HepG2 (cell line): Measurements from ENCODE around the gene WNK2. TPM values are rescaled to one million over a fixed set of nuclear protein-coding genes. Genes with fewer than 3 reads are reported as not detected.

ENCODE experiments used
- ATAC-seq: fragments of 200-7000 bp; cut with Tn5 transposase; 3 replicates; pipeline ENCODE4 v1.9.1; 2020; ENCODE audit warnings: mild to moderate bottlenecking, moderate library complexity
- BruUV-seq: library from RNA; stranded (reverse); fragments of 400-500 nt; replicated peaks from 2 replicates; lab custom pipeline; 2021; lab: Mats Ljungman, UMichigan
- CTCF ChIA-PET: fragments of 300-600 bp; formaldehyde crosslinking; extraction: SDS; loops from one replicate; lab custom pipeline; 2021; ENCODE audit warnings: low total read pairs, inconsistent platforms, low intra/inter-chr PET ratio; lab: Yijun Ruan, JAX
- POLR2A ChIA-PET: fragments of 350-600 bp; sonication (Branson Sonifier 250); formaldehyde crosslinking; loops from one replicate; lab custom pipeline; 2020; ENCODE audit warnings: antibody characterized with exemption, inconsistent platforms; lab: Yijun Ruan, JAX
- DNase-seq: peaks from one replicate; pipeline ENCODE4 v3.0.0-alpha.2; 2015; ENCODE audit warnings: low spot score
- FAIRE-seq: peaks from 3 replicates; lab custom pipeline; 2011; peaks lifted over from hg19 to GRCh38; lab: Jason Lieb, UNC
- H2AFZ ChIP-seq: one replicate; pipeline ENCODE4 v1.6.1; 2011; ENCODE audit warnings: low read length, inconsistent platforms
- H3K27ac ChIP-seq: fragments of 300-600 bp; 3 replicates; pipeline ENCODE4 v1.8.0; 2011; ENCODE audit warnings: mixed run types, mild to moderate bottlenecking, mixed read lengths, low read length, inconsistent platforms; ENCODE audit not compliant: insufficient read depth; ENCODE audit errors: extremely low read length
- H3K27me3 ChIP-seq, 2 experiments: fragments of 200-600 bp in 1 of 2; 2 replicates in 1 of 2; 3 replicates in 1 of 2; pipeline versions ENCODE4 v1.6.0 to v1.8.0; 2011; ENCODE audit warnings: low read length in 2 of 2, mild to moderate bottlenecking in 2 of 2, moderate library complexity in 2 of 2, inconsistent platforms in 1 of 2; ENCODE audit not compliant: insufficient read depth in 2 of 2, control insufficient read depth in 1 of 2
- H3K36me3 ChIP-seq, 2 experiments: fragments of 200-600 bp in 1 of 2; replicated peaks in 1 of 2; 2 replicates in 1 of 2; 3 replicates in 1 of 2; pipeline versions ENCODE4 v1.5.1 to v1.8.0; 2011; ENCODE audit warnings: low read length in 2 of 2, inconsistent platforms in 1 of 2; ENCODE audit not compliant: insufficient read depth in 2 of 2, control insufficient read depth in 1 of 2
- H3K4me1 ChIP-seq: 2 replicates; pipeline ENCODE4 v1.5.1; 2012; ENCODE audit warnings: low read length, inconsistent platforms; ENCODE audit not compliant: insufficient read depth
- H3K4me2 ChIP-seq: 2 replicates; pipeline ENCODE4 v1.6.0; 2011; ENCODE audit warnings: low read depth, low read length, inconsistent platforms
- H3K4me3 ChIP-seq, 3 experiments: fragments of 200-600 bp in 1 of 3; sonication (generic), shearing (Covaris generic) in 1 of 3; replicated peaks in 1 of 3; 2 replicates each; pipeline ENCODE4 v1.5.1; 2011 to 2016; ENCODE audit warnings: low read length in 3 of 3, inconsistent platforms in 2 of 3, low read depth in 2 of 3, mild to moderate bottlenecking in 2 of 3, control low read depth in 1 of 3, mixed read lengths in 1 of 3; ENCODE audit not compliant: insufficient read depth in 1 of 3
- H3K79me2 ChIP-seq: one replicate; pipeline ENCODE4 v1.6.1; 2011; ENCODE audit warnings: low read length, inconsistent platforms; ENCODE audit not compliant: insufficient read depth
- H3K9ac ChIP-seq: 2 replicates; pipeline ENCODE4 v1.6.0; 2011; ENCODE audit warnings: mild to moderate bottlenecking, low read depth, low read length, inconsistent platforms; ENCODE audit not compliant: insufficient read depth
- H3K9me3 ChIP-seq: 2 replicates; pipeline ENCODE4 v1.5.1; 2012; ENCODE audit warnings: mild to moderate bottlenecking, low read length
- H4K20me1 ChIP-seq: 2 replicates; pipeline ENCODE4 v1.6.0; 2011; ENCODE audit warnings: inconsistent platforms, mild to moderate bottlenecking, low read length, moderate library complexity; ENCODE audit not compliant: insufficient read depth
- ATF4 ChIP-seq, 2 experiments: fragments of 450-650 bp in 1 of 2; sonication (generic) in 1 of 2; formaldehyde crosslinking; IDR thresholded peaks; 2 replicates each; pipeline versions ENCODE4 v1.5.0 to v1.8.0; 2020 to 2022; ENCODE audit warnings: mild to moderate bottlenecking in 1 of 2, missing genetic modification reagents in 1 of 2
- ATF7 ChIP-seq, 2 experiments: fragments of 450-650 bp in 1 of 2; sonication (generic) in 1 of 2; formaldehyde crosslinking in 1 of 2; IDR thresholded peaks; 2 replicates each; pipeline versions ENCODE4 v1.4.0 to v1.6.1; 2016 to 2020; ENCODE audit warnings: antibody characterized with exemption in 1 of 2, mild to moderate bottlenecking in 1 of 2, missing genetic modification reagents in 1 of 2
- CEBPB ChIP-seq: IDR thresholded peaks from 2 replicates; pipeline ENCODE4 v1.6.1; 2011; ENCODE audit warnings: low read depth, low read length, improper control_type of control experiment, borderline replicate concordance
- E2F2 ChIP-seq: sonication (generic); formaldehyde crosslinking; IDR thresholded peaks from 2 replicates; pipeline ENCODE4 v1.4.0; 2020; ENCODE audit warnings: missing genetic modification reagents, borderline replicate concordance
- HNRNPK ChIP-seq: fragments of 200-400 bp; formaldehyde crosslinking; IDR thresholded peaks from 2 replicates; pipeline ENCODE4 v1.6.1; 2018; ENCODE audit warnings: low read length, low read depth, moderate library complexity, mild to moderate bottlenecking; ENCODE audit not compliant: poor library complexity, severe bottlenecking
- JUND ChIP-seq: sonication (generic); formaldehyde crosslinking; IDR thresholded peaks from 2 replicates; pipeline ENCODE4 v1.8.0; 2022; ENCODE audit warnings: mild to moderate bottlenecking, missing genetic modification reagents
- NCOR1 ChIP-seq: fragments of 200-600 bp; sonication (generic); IDR thresholded peaks from 2 replicates; pipeline ENCODE4 v1.7.0; 2017; ENCODE audit warnings: antibody characterized with exemption, low read length, borderline replicate concordance
- PBX3 ChIP-seq: sonication (generic); formaldehyde crosslinking; IDR thresholded peaks from 2 replicates; pipeline ENCODE4 v1.8.1; 2023; ENCODE audit warnings: missing genetic modification reagents, inconsistent platforms, borderline replicate concordance
- SIN3B ChIP-seq: fragments of 150-350 bp; IDR thresholded peaks from 2 replicates; pipeline ENCODE4 v1.6.1; 2014; ENCODE audit warnings: low read length
- SMARCE1 ChIP-seq: fragments of 450-650 bp; IDR thresholded peaks from 2 replicates; pipeline ENCODE4 v1.6.1; 2017; ENCODE audit warnings: borderline replicate concordance
- SPEN ChIP-seq: sonication (generic); formaldehyde crosslinking; IDR thresholded peaks from 2 replicates; pipeline ENCODE4 v1.5.1; 2020; ENCODE audit warnings: low read depth, mild to moderate bottlenecking, missing genetic modification reagents
- ZNF317 ChIP-seq: sonication (generic); formaldehyde crosslinking; IDR thresholded peaks from 2 replicates; pipeline ENCODE4 v1.5.0; 2020; ENCODE audit warnings: mild to moderate bottlenecking, missing genetic modification reagents
- ZNF350 ChIP-seq: sonication (generic); formaldehyde crosslinking; IDR thresholded peaks from 2 replicates; pipeline ENCODE4 v1.4.0; 2020; ENCODE audit warnings: mild to moderate bottlenecking, low read depth, missing genetic modification reagents, borderline replicate concordance
- WGBS: methylation state at CpG from one replicate; pipeline ENCODE4 v1.1.6; 2017; ENCODE audit warnings: low lambda C conversion rate; 5-methylcytosine and 5-hydroxymethylcytosine counted together
- in situ Hi-C: cut with HindIII; loops from 2 replicates; pipeline ENCODE4 v1.10.0; 2017; ENCODE audit warnings: low pct_unique_long_range_greater_than_20kb; ENCODE audit not compliant: extremely low pct_ligation_motif_present
- intact Hi-C: fragments of 100-400 bp; cut with micrococcal nuclease; formaldehyde crosslinking; loops from one replicate; pipeline ENCODE4 v1.10.0; 2022; ENCODE audit not compliant: unreplicated experiment
- polyA plus RNA-seq, 8 experiments: library from polyadenylated mRNA; depleted of rRNA in 3 of 8; stranded (reverse) in 7 of 8; unstranded in 1 of 8; fragments of >200 nt; fragmentation: Illumina TruSeq in 4 of 8; extraction: Trizol in 4 of 8; gene quantifications; 2 replicates each; pipeline versions ENCODE4 v1.2.1 to v1.2.3, GENCODE V29; 2011 to 2016; ENCODE audit warnings: low read depth in 4 of 8, missing spikeins in 1 of 8, mixed read lengths in 1 of 8; ENCODE audit not compliant: insufficient read depth in 1 of 8
- total RNA-seq, 5 experiments: library from RNA; depleted of rRNA; stranded (reverse); fragments of >200 nt; fragmentation: Illumina TruSeq; extraction: Trizol; gene quantifications; 2 replicates each; pipeline ENCODE4 v1.2.3, GENCODE V29; 2016; ENCODE audit warnings: low read depth in 1 of 5
- TF ChIP-seq, protein P1 (sequence below): fragments of 450-650 bp; IDR thresholded peaks from 2 replicates; pipeline ENCODE4 v1.6.1; 2016

Gene WNK2
- total and polyA plus RNA-seq, 2 of the 13 experiments (the other 11 are each of a cell fraction or from before 2014, with no cell fraction given) = 10.5 to 12.0 TPM

DNA sequence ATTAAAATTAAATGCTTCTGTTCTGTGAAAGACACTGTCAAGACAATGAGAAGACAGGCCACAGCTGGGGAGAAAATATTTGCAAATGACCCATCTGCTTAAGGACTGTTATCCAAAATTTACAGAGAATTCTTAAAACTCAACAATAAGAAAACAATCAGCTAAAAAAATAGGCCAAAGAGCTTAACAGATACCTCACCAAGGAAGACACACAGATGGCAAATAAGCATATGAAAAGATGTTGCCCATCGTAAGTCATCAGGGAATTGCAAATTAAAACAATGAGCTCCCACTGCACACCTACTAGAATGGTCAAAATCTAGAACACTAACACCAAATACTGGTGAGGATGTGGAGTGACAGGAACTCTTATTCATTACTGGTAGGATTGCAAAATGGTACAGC lies 10.3 kb downstream of the WNK2 start:
- in situ Hi-C loops (no loop called here), intact Hi-C loops (no loop called here)
- H3K4me2 ChIP-seq = no peak overlapping the region
- DNase-seq (no peak), FAIRE-seq (no peak), ATAC-seq (no peak)
- H3K27me3 ChIP-seq = no peaks in the 10 kb centered on the region
- H3K9ac ChIP-seq = no peak overlapping the region
- peaks cover 59% of the 10 kb centered on the region for H3K79me2 ChIP-seq
- no TSS peak for BruUV-seq
- H3K27ac ChIP-seq = no peak overlapping the region
- 97% methylated on average over 1 of the region's 1 CpG for WGBS
- CTCF ChIA-PET = no interaction called here
- no peaks in the 10 kb centered on the region for H4K20me1 ChIP-seq
- H3K4me1 ChIP-seq = peaks cover 55% of the 10 kb centered on the region
- peaks cover 0 to 6% of the 10 kb centered on the region in 2 experiments; a peak in 1 of 5 replicates for H3K36me3 ChIP-seq
- H3K4me3 ChIP-seq = no peak overlapping the region
- no peak overlapping the region for H2AFZ ChIP-seq
- no peaks in the 10 kb centered on the region for H3K9me3 ChIP-seq
- POLR2A ChIA-PET = interaction anchor here (0.5 to 2.7 kb wide), 2 partner anchors 8 to 1626 kb away, joined by 4 to 9 read pairs; no protein-coding TSS in a partner anchor
- TF ChIP-seq SIN3B = no peak
- no peak for TF ChIP-seq NCOR1
- TF ChIP-seq PBX3 = no peak
- no peak for TF ChIP-seq SPEN (CRISPR knock-in tag)
- no peak for TF ChIP-seq CEBPB

DNA sequence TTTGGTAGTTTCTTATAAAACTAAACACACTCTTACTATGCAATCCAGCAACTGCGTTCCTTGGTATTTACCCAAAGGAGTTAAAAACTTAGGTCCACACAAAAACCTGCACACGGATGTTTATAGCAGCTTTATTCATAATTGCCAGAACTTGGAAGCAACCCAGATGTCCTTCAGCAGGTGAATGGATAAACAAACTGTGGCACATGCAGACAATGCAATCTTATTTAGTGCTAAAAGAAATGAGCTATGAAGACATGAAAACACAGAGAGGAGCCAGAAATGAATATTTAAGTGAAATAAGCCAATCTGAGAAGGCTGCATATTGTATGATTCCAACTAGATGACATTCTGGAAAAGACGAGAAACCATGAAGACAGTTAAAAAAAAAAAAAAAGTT lies 10.7 kb downstream of the WNK2 start:
- no peak overlapping the region for H3K4me3 ChIP-seq
- CTCF ChIA-PET = no interaction called here
- DNase-seq (no peak), FAIRE-seq (no peak), ATAC-seq (no peak)
- peaks cover 59% of the 10 kb centered on the region for H3K79me2 ChIP-seq
- no peaks in the 10 kb centered on the region for H3K27me3 ChIP-seq
- peaks cover 0 to 6% of the 10 kb centered on the region in 2 experiments; a peak in 1 of 5 replicates for H3K36me3 ChIP-seq
- H3K4me1 ChIP-seq = peaks cover 59% of the 10 kb centered on the region
- in situ Hi-C loops (no loop called here), intact Hi-C loops (no loop called here)
- no TSS peak for BruUV-seq
- no peak overlapping the region for H3K4me2 ChIP-seq
- POLR2A ChIA-PET = interaction anchor here (0.5 to 2.7 kb wide), 2 partner anchors 8 to 1625 kb away, joined by 4 to 9 read pairs; no protein-coding TSS in a partner anchor
- 77% methylated on average over 3 of the region's 3 CpGs for WGBS
- no peak overlapping the region for H3K9ac ChIP-seq
- H3K27ac ChIP-seq = no peak overlapping the region
- no peaks in the 10 kb centered on the region for H3K9me3 ChIP-seq
- no peak overlapping the region for H2AFZ ChIP-seq
- no peaks in the 10 kb centered on the region for H4K20me1 ChIP-seq
- TF ChIP-seq, protein P1, sequence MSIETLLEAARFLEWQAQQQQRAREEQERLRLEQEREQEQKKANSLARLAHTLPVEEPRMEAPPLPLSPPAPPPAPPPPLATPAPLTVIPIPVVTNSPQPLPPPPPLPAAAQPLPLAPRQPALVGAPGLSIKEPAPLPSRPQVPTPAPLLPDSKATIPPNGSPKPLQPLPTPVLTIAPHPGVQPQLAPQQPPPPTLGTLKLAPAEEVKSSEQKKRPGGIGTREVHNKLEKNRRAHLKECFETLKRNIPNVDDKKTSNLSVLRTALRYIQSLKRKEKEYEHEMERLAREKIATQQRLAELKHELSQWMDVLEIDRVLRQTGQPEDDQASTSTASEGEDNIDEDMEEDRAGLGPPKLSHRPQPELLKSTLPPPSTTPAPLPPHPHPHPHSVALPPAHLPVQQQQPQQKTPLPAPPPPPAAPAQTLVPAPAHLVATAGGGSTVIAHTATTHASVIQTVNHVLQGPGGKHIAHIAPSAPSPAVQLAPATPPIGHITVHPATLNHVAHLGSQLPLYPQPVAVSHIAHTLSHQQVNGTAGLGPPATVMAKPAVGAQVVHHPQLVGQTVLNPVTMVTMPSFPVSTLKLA = no peak
- TF ChIP-seq ATF7 (IDR thresholded peaks at IDR 0.05) (no peak), ATF7 (CRISPR knock-in tag; IDR thresholded peaks at IDR 0.05) (no peak), ZNF350 (CRISPR knock-in tag) (no peak), E2F2 (no peak), HNRNPK (no peak), ATF4 (CRISPR knock-in tag; IDR thresholded peaks at IDR 0.05) (no peak), SMARCE1 (no peak), ZNF317 (no peak), JUND (no peak)
